K562 (cell line): Measurements from ENCODE around the gene FAIM. TPM values are rescaled to one million over a fixed set of nuclear protein-coding genes. Genes with fewer than 3 reads are reported as not detected.
A peak's percentile ranks its signal among the peaks of the same experiment; 100 is the strongest.

Source experiments
- ATAC-seq: fragments of 200-7000 bp; cut with Tn5 transposase; 3 replicates; pipeline ENCODE4 v1.9.1; 2020; ENCODE audit warnings: moderate library complexity
- BruUV-seq: library from RNA; stranded (reverse); fragments of 400-500 nt; replicated peaks from 2 replicates; lab custom pipeline; 2021; lab: Mats Ljungman, UMichigan
- CTCF ChIA-PET: fragments of 300-600 bp; formaldehyde crosslinking; extraction: SDS; loops from one replicate; lab custom pipeline; 2021; ENCODE audit warnings: low intra/inter-chr PET ratio; lab: Yijun Ruan, JAX
- POLR2A ChIA-PET: fragments of 300-600, 350-650 bp; sonication (Branson Sonifier 250); formaldehyde crosslinking; extraction: SDS; loops from one replicate; lab custom pipeline; 2021; ENCODE audit warnings: antibody characterized with exemption, inconsistent platforms; lab: Yijun Ruan, JAX
- DNase-seq, 4 experiments: peaks; one replicate each; pipeline versions ENCODE4 v3.0.0 to v3.0.0-alpha.2; 2011 to 2018; ENCODE audit warnings: low spot score in 3 of 4, mixed read lengths in 3 of 4; ENCODE audit errors: extremely low read depth in 1 of 4
- FAIRE-seq: peaks from 2 replicates; lab custom pipeline; 2011; peaks lifted over from hg19 to GRCh38; lab: Jason Lieb, UNC
- H2AFZ ChIP-seq: 2 replicates; pipeline ENCODE4 v1.6.0; 2011; ENCODE audit warnings: low read depth, low read length, control low read depth, inconsistent platforms
- H3K27ac ChIP-seq: fragments of 200-600 bp; 3 replicates; pipeline ENCODE4 v1.8.0; 2011; ENCODE audit warnings: low read depth, mild to moderate bottlenecking, control low read depth, inconsistent platforms, low read length, moderate library complexity, mixed read lengths; ENCODE audit errors: extremely low read depth
- H3K27me3 ChIP-seq, 2 experiments: fragments of 300-600 bp in 1 of 2; 2 replicates in 1 of 2; 3 replicates in 1 of 2; pipeline versions ENCODE4 v1.6.0 to v1.8.0; 2011; ENCODE audit warnings: inconsistent platforms in 2 of 2, low read length in 2 of 2, mild to moderate bottlenecking in 1 of 2, mixed read lengths in 1 of 2, moderate library complexity in 1 of 2; ENCODE audit not compliant: control insufficient read depth in 2 of 2, insufficient read depth in 2 of 2
- H3K36me3 ChIP-seq: fragments of 300-600 bp; 3 replicates; pipeline ENCODE4 v1.8.0; 2011; ENCODE audit warnings: mild to moderate bottlenecking, low read length, inconsistent platforms; ENCODE audit not compliant: control insufficient read depth, insufficient read depth
- H3K4me1 ChIP-seq, 2 experiments: fragments of 200-600 bp in 1 of 2; replicated peaks in 1 of 2; 2 replicates in 1 of 2; 3 replicates in 1 of 2; pipeline versions ENCODE4 v1.5.1 to v1.8.0; 2011; ENCODE audit warnings: inconsistent platforms in 2 of 2, low read length in 2 of 2, mild to moderate bottlenecking in 1 of 2, mixed read lengths in 1 of 2, moderate library complexity in 1 of 2; ENCODE audit not compliant: control insufficient read depth in 2 of 2, insufficient read depth in 2 of 2
- H3K4me2 ChIP-seq: 2 replicates; pipeline ENCODE4 v1.6.1; 2011; ENCODE audit warnings: low read length, control low read depth, inconsistent platforms, mixed read lengths; ENCODE audit not compliant: insufficient read depth
- H3K4me3 ChIP-seq: fragments of 200-600 bp; sonication (generic), shearing (Covaris generic); 2 replicates; pipeline ENCODE4 v1.5.1; 2016; ENCODE audit warnings: control low read depth, inconsistent platforms
- H3K79me2 ChIP-seq: fragments of 200-600 bp; 3 replicates; pipeline ENCODE4 v1.8.0; 2011; ENCODE audit warnings: low read length, inconsistent platforms; ENCODE audit not compliant: control insufficient read depth, insufficient read depth
- H3K9ac ChIP-seq, 2 experiments: 2 replicates each; pipeline versions ENCODE4 v1.6.0 to v1.6.1; 2011; ENCODE audit warnings: low read depth in 2 of 2, low read length in 2 of 2, control low read depth in 1 of 2, inconsistent platforms in 1 of 2, mild to moderate bottlenecking in 1 of 2, mixed read lengths in 1 of 2; ENCODE audit not compliant: insufficient read depth in 1 of 2
- H3K9me1 ChIP-seq: one replicate; pipeline ENCODE4 v1.6.0; 2011; ENCODE audit warnings: inconsistent platforms, mild to moderate bottlenecking, low read length, moderate library complexity; ENCODE audit not compliant: control insufficient read depth, insufficient read depth
- H3K9me3 ChIP-seq: replicated peaks from 2 replicates; pipeline ENCODE4 v1.5.1; 2011; ENCODE audit warnings: low read depth, low read length, inconsistent platforms; ENCODE audit not compliant: control insufficient read depth, insufficient read depth
- H4K20me1 ChIP-seq: replicated peaks from 2 replicates; pipeline ENCODE4 v1.6.1; 2011; ENCODE audit warnings: low read length, inconsistent platforms, mixed read lengths; ENCODE audit not compliant: control insufficient read depth, insufficient read depth
- CBFB ChIP-seq: sonication (generic); formaldehyde crosslinking; IDR thresholded peaks from 2 replicates; pipeline ENCODE4 v1.4.0; 2020; ENCODE audit warnings: mild to moderate bottlenecking, missing genetic modification reagents
- GABPB1 ChIP-seq: sonication (generic); formaldehyde crosslinking; IDR thresholded peaks from 2 replicates; pipeline ENCODE4 v1.8.0; 2022; ENCODE audit warnings: mild to moderate bottlenecking, missing genetic modification reagents
- PURB ChIP-seq: sonication (generic); formaldehyde crosslinking; IDR thresholded peaks from 2 replicates; pipeline ENCODE4 v1.9.0; 2021; ENCODE audit warnings: low read depth, mild to moderate bottlenecking, missing genetic modification reagents
- RBM34 ChIP-seq: fragments of 200-400 bp; formaldehyde crosslinking; IDR thresholded peaks from 2 replicates; pipeline ENCODE4 v1.6.1; 2018; ENCODE audit warnings: low read length, borderline replicate concordance; ENCODE audit not compliant: insufficient read depth
- SAP30 ChIP-seq: fragments of 200-600 bp; sonication (generic); IDR thresholded peaks from 2 replicates; pipeline ENCODE4 v1.6.1; 2012; ENCODE audit warnings: borderline replicate concordance, low read depth, mild to moderate bottlenecking, moderate library complexity, low read length, control low read depth, inconsistent platforms; ENCODE audit not compliant: insufficient read depth, poor library complexity, severe bottlenecking
- SIRT6 ChIP-seq: IDR thresholded peaks from one replicate; pipeline ENCODE4 v1.6.1; 2012; ENCODE audit warnings: low read depth, mild to moderate bottlenecking, control low read depth, inconsistent platforms, low read length, moderate library complexity
- SMAD1 ChIP-seq: fragments of 150-350 bp; IDR thresholded peaks from 2 replicates; pipeline ENCODE4 v1.6.1; 2014; ENCODE audit warnings: low read length, low read depth; ENCODE audit not compliant: partially characterized antibody
- ZNF121 ChIP-seq: sonication (generic); formaldehyde crosslinking; conservative IDR thresholded peaks from 2 replicates; pipeline ENCODE4 v1.8.0; 2022; ENCODE audit warnings: missing genetic modification reagents
- ZNF354B ChIP-seq: fragments of 250-450 bp; sonication (Bioruptor Pico); IDR thresholded peaks from 2 replicates; pipeline ENCODE4 v1.4.0; 2020
- WGBS: fragments of 100-300 bp; shearing (Covaris generic); methylation state at CpG from one replicate; pipeline ENCODE4 v1.1.6; 2016; ENCODE audit warnings: low coverage, mixed read lengths; ENCODE audit not compliant: insufficient coverage; ENCODE audit errors: missing lambda C conversion rate; 5-methylcytosine and 5-hydroxymethylcytosine counted together
- in situ Hi-C: fragments of 300-500 bp; cut with MboI; formaldehyde crosslinking; loops from 4 replicates; pipeline ENCODE4 v1.15.0; 2018; ENCODE audit warnings: inconsistent platforms, mixed read lengths
- intact Hi-C: fragments of 100-400 bp; cut with micrococcal nuclease; formaldehyde crosslinking; loops from 2 replicates; pipeline ENCODE4 v1.14.2; 2022
- polyA plus RNA-seq, 8 experiments: library from polyadenylated mRNA; depleted of rRNA in 4 of 8; stranded (reverse) in 5 of 8; unstranded in 3 of 8; fragments of >200 nt; fragmentation: Nextera tagmentation in 2 of 8; fragmentation: Illumina TruSeq in 1 of 8; extraction: Ambion mirVana in 2 of 8; extraction: Trizol in 1 of 8; gene quantifications; 2 replicates each; pipeline versions ENCODE4 v1.2.1 to v1.2.3, GENCODE V29; 2011 to 2014; ENCODE audit warnings: inconsistent platforms in 1 of 8, missing spikeins in 1 of 8
- total RNA-seq, 7 experiments: library from RNA; depleted of rRNA in 6 of 7; stranded (reverse); fragments of >200 nt in 6 of 7; fragmentation: Illumina TruSeq in 2 of 7; extraction: Trizol in 2 of 7; gene quantifications; 2 replicates each; pipeline versions ENCODE4 v1.2.1 to v1.2.3, GENCODE V29; 2011 to 2021; ENCODE audit warnings: low replicate concordance in 1 of 7
- TF ChIP-seq, protein P1 (sequence below): fragments of 450-650 bp; IDR thresholded peaks from 2 replicates; pipeline ENCODE4 v1.6.1; 2016; ENCODE audit warnings: borderline replicate concordance
- TF ChIP-seq, protein P2 (sequence below): fragments of 450-650 bp; IDR thresholded peaks from 2 replicates; pipeline ENCODE4 v1.7.1; 2018; ENCODE audit warnings: mild to moderate bottlenecking, low read depth; ENCODE audit not compliant: partially characterized antibody

The FAIM gene
- total and polyA plus RNA-seq, 9 of the 15 experiments (the other 6 are each of a cell fraction or from before 2014, with no cell fraction given), result 2.5 to 7.9 (median 6.6) TPM

DNA sequence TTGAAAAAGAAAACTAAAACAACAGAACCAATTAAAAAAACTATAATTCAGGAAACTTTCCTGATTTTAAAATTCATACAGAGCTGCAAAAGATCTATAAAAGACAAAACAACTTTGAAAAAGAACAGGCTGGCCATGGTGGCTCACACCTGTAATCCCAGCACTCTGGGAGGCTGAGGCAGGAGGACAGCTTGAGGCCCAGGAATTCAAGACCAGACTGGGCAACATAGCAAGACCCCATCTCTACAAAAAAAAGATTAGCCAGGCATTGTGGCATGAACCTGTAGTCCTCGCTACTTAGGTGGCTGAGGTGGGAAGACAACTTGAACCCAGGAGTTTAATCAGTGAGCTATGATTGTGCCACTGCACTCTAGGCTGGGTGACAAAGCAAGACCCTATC lies 21.2 kb upstream of the FAIM start:
- Histone ChIP-seq H3K4me1 (no peaks in the 10 kb centered on the region; a peak in 1 of 5 replicates), H4K20me1 (no peaks in the 10 kb centered on the region), H3K9me1 (no peaks in the 10 kb centered on the region), H3K27ac (no peak overlapping the region), H3K4me3 (no peak overlapping the region), H3K27me3 (no peaks in the 10 kb centered on the region), H3K9ac (no peak overlapping the region), H2AFZ (no peak overlapping the region), H3K36me3 (peaks cover 3% of the 10 kb centered on the region; the same call in 2 of the 3 replicates), H3K9me3 (no peaks in the 10 kb centered on the region), H3K4me2 (no peak overlapping the region), H3K79me2 (peaks cover 6% of the 10 kb centered on the region; the same call in 1 of the 3 replicates)
- ATAC-seq, result no peak
- no TSS peak for BruUV-seq
- WGBS, result 64% methylated on average over 1 of the region's 1 CpG
- CTCF ChIA-PET, result no interaction called here
- in situ Hi-C loops (no loop called here), intact Hi-C loops (no loop called here)
- TF ChIP-seq SAP30, result no peak
- peak; percentile 94 for TF ChIP-seq ZNF121 (CRISPR knock-in tag)
- no peak for TF ChIP-seq GABPB1
- FAIRE-seq, result no peak
- DNase-seq, result no peak
- POLR2A ChIA-PET, result no interaction called here

DNA sequence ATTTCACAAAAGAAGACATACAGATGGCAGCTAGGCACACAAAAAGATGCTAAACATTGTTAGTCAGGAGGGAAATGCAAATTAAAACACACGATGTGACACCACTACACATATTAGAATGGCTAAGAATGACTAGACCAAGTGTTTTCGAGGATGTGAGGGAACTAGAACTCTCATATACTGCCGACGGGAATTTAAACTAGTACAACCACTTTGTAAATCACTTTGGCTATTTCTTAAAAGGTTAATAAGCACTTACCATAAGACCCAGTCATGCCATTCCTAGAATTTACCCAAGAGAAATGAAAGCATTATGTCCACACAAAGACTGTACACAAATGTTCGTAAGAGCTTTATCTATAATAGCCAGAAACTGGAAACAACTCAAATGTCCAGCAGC lies 20.1 kb upstream of the FAIM start:
- no peak overlapping the region for H3K4me3 ChIP-seq
- peaks cover 3% of the 10 kb centered on the region; the same call in 2 of the 3 replicates for H3K36me3 ChIP-seq
- DNase-seq (no peak), FAIRE-seq (no peak), ATAC-seq (no peak)
- POLR2A ChIA-PET, result no interaction called here
- in situ Hi-C loops (no loop called here), intact Hi-C loops (no loop called here)
- 34% methylated on average over 5 of the region's 5 CpGs for WGBS
- no peak overlapping the region for H3K4me2 ChIP-seq
- H4K20me1 ChIP-seq, result no peaks in the 10 kb centered on the region
- no TSS peak for BruUV-seq
- H3K27me3 ChIP-seq, result no peaks in the 10 kb centered on the region
- peaks cover 14% of the 10 kb centered on the region for H3K79me2 ChIP-seq
- H2AFZ ChIP-seq, result no peak overlapping the region
- no peak overlapping the region for H3K9ac ChIP-seq
- H3K9me3 ChIP-seq, result no peaks in the 10 kb centered on the region
- H3K27ac ChIP-seq, result peak overlapping the region; percentile 7; the same call in 1 of the 3 replicates
- H3K4me1 ChIP-seq, result no peaks in the 10 kb centered on the region; a peak in 1 of 5 replicates
- H3K9me1 ChIP-seq, result no peaks in the 10 kb centered on the region
- CTCF ChIA-PET, result no interaction called here
- TF ChIP-seq RBM34, result no peak
- no peak for TF ChIP-seq ZNF354B (CRISPR knock-in tag)
- TF ChIP-seq CBFB (CRISPR knock-in tag), result no peak
- no peak for TF ChIP-seq SMAD1
- TF ChIP-seq, protein P1, sequence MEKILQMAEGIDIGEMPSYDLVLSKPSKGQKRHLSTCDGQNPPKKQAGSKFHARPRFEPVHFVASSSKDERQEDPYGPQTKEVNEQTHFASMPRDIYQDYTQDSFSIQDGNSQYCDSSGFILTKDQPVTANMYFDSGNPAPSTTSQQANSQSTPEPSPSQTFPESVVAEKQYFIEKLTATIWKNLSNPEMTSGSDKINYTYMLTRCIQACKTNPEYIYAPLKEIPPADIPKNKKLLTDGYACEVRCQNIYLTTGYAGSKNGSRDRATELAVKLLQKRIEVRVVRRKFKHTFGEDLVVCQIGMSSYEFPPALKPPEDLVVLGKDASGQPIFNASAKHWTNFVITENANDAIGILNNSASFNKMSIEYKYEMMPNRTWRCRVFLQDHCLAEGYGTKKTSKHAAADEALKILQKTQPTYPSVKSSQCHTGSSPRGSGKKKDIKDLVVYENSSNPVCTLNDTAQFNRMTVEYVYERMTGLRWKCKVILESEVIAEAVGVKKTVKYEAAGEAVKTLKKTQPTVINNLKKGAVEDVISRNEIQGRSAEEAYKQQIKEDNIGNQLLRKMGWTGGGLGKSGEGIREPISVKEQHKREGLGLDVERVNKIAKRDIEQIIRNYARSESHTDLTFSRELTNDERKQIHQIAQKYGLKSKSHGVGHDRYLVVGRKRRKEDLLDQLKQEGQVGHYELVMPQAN, result no peak
- TF ChIP-seq PURB (CRISPR knock-in tag), result no peak
- TF ChIP-seq, protein P2, sequence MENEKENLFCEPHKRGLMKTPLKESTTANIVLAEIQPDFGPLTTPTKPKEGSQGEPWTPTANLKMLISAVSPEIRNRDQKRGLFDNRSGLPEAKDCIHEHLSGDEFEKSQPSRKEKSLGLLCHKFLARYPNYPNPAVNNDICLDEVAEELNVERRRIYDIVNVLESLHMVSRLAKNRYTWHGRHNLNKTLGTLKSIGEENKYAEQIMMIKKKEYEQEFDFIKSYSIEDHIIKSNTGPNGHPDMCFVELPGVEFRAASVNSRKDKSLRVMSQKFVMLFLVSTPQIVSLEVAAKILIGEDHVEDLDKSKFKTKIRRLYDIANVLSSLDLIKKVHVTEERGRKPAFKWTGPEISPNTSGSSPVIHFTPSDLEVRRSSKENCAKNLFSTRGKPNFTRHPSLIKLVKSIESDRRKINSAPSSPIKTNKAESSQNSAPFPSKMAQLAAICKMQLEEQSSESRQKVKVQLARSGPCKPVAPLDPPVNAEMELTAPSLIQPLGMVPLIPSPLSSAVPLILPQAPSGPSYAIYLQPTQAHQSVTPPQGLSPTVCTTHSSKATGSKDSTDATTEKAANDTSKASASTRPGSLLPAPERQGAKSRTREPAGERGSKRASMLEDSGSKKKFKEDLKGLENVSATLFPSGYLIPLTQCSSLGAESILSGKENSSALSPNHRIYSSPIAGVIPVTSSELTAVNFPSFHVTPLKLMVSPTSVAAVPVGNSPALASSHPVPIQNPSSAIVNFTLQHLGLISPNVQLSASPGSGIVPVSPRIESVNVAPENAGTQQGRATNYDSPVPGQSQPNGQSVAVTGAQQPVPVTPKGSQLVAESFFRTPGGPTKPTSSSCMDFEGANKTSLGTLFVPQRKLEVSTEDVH, result no peak
- TF ChIP-seq SIRT6, result no peak
